ENCODE data around the gene ASCC1.

ASCC1 gene

DNA sequence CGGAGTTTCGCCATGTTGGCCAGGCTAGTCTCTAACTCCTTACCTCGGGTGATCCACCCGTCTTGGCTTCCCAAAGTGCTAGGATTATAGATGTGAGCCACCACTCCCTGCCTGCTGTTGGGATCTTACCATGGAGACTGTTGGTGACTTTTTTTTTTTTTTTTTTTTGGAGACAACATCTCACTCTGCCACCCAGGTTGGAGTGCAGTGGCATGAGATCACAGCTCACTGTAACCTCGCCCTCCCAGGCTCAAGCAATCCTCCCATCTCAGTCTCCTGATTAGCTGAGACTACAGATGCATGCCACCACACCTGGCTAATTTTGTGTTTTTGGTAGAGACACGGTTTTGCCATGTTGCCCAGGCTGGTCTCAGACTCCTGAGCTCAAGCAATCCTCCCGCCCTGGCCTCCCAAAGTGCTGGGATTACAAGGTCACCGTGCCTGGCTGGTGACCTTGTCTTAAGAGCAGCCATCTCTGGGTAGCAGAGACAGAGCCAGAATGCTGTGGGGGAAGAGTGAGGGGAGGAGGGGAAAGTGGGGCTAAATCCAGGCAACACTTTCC is 25.7 kb upstream of the ASCC1 start:
- no peak overlapping the region for H3K4me3 ChIP-seq (ENCODE audit: insufficient read depth, low read length, poor library complexity, severe bottlenecking)
- H4K20me1 ChIP-seq (ENCODE audit: low read depth, low read length): no peaks in the 10 kb centered on the region
- TF ChIP-seq, protein P1, sequence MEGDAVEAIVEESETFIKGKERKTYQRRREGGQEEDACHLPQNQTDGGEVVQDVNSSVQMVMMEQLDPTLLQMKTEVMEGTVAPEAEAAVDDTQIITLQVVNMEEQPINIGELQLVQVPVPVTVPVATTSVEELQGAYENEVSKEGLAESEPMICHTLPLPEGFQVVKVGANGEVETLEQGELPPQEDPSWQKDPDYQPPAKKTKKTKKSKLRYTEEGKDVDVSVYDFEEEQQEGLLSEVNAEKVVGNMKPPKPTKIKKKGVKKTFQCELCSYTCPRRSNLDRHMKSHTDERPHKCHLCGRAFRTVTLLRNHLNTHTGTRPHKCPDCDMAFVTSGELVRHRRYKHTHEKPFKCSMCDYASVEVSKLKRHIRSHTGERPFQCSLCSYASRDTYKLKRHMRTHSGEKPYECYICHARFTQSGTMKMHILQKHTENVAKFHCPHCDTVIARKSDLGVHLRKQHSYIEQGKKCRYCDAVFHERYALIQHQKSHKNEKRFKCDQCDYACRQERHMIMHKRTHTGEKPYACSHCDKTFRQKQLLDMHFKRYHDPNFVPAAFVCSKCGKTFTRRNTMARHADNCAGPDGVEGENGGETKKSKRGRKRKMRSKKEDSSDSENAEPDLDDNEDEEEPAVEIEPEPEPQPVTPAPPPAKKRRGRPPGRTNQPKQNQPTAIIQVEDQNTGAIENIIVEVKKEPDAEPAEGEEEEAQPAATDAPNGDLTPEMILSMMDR (IDR thresholded peaks at IDR 0.05; ENCODE audit: insufficient read depth, low read length, poor library complexity, severe bottlenecking): no peak
- H3F3A ChIP-seq (ENCODE audit: insufficient read depth): no peaks in the 10 kb centered on the region
- no peaks in the 10 kb centered on the region for H3K79me2 ChIP-seq (ENCODE audit: insufficient read depth, low read length)
- no peaks in the 10 kb centered on the region for H3K9me2 ChIP-seq (replicated peaks; ENCODE audit: insufficient read depth, low read length)
- no peak overlapping the region for H3K4me2 ChIP-seq (ENCODE audit: low read depth, low read length, poor library complexity, severe bottlenecking)
- no peaks in the 10 kb centered on the region for H3K27me3 ChIP-seq (ENCODE audit: low read length)
- H3K27ac ChIP-seq (ENCODE audit: low read depth, low read length): no peak overlapping the region
- no peaks in the 10 kb centered on the region for H3K9me3 ChIP-seq (ENCODE audit: insufficient read depth, low read length)
- H2AFZ ChIP-seq (ENCODE audit: low read depth, low read length, severe bottlenecking): no peak overlapping the region
- H3K36me3 ChIP-seq (ENCODE audit: low read length): no peaks in the 10 kb centered on the region
- no peak overlapping the region for H3K9ac ChIP-seq (ENCODE audit: low read length)

DNA sequence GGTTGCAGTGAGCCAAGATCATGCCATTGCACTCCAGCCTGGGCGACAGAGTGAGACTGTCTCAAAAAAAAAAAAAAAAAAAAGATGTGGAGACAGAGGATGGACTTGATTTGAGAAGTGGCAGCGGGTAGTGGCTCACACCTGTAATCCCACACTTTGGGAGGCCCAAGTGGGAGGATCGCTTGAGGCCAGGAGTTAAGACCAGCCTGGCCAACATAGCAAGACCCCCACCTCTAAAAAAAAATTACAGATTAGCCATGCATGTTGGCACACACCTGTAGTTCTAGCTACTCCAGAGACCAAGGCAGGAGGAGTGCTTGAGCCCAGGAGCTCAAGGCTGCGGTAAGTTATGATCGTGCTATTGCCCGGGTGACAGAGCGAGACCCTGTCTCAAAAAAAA is 24.3 kb upstream of the ASCC1 start:
- no peak for TF ChIP-seq EZH2phosphoT487 (conservative IDR thresholded peaks at IDR 0.05; ENCODE audit: low read length)
- TF ChIP-seq, protein P1 (IDR thresholded peaks at IDR 0.05; ENCODE audit: insufficient read depth, low read length, poor library complexity, severe bottlenecking): no peak
- Histone ChIP-seq H3K27me3 (ENCODE audit: low read length) (no peaks in the 10 kb centered on the region), H3K27ac (ENCODE audit: low read depth, low read length) (no peak overlapping the region), H3K9me2 (replicated peaks; ENCODE audit: insufficient read depth, low read length) (no peaks in the 10 kb centered on the region), H2AFZ (ENCODE audit: low read depth, low read length, severe bottlenecking) (no peak overlapping the region), H3K36me3 (ENCODE audit: low read length) (no peaks in the 10 kb centered on the region), H3K4me2 (ENCODE audit: low read depth, low read length, poor library complexity, severe bottlenecking) (no peak overlapping the region), H4K20me1 (ENCODE audit: low read depth, low read length) (no peaks in the 10 kb centered on the region), H3K9ac (ENCODE audit: low read length) (no peak overlapping the region), H3F3A (ENCODE audit: insufficient read depth) (no peaks in the 10 kb centered on the region), H3K79me2 (ENCODE audit: insufficient read depth, low read length) (no peaks in the 10 kb centered on the region), H3K9me3 (ENCODE audit: insufficient read depth, low read length) (no peaks in the 10 kb centered on the region), H3K4me3 (ENCODE audit: insufficient read depth, low read length, poor library complexity, severe bottlenecking) (no peak overlapping the region)

DNA sequence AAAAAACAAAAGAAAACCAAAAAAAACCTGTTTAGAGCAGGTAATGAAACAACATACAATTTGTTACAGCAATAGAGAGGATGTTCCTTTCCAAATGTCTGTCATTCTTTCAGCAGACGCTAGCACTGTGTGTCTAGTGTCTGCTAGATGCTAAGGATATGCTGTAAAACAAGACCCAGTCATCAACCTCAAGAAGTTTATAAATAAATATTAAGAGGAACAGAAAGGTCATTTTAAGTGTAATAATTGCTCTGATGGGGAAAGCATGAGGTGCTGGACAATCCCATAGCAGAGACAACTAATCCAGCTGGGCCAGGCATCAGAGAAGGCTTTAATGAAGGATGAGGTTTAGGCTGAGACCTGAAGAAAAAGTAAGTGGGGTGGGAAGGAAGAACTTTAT is 23.3 kb upstream of the ASCC1 start:
- H3K9me2 ChIP-seq (replicated peaks; ENCODE audit: insufficient read depth, low read length): no peaks in the 10 kb centered on the region
- no peaks in the 10 kb centered on the region for H3K36me3 ChIP-seq (ENCODE audit: low read length)
- no peak overlapping the region for H3K27ac ChIP-seq (ENCODE audit: low read depth, low read length)
- no peak overlapping the region for H2AFZ ChIP-seq (ENCODE audit: low read depth, low read length, severe bottlenecking)
- H3K4me2 ChIP-seq (ENCODE audit: low read depth, low read length, poor library complexity, severe bottlenecking): no peak overlapping the region
- no peak overlapping the region for H3K9ac ChIP-seq (ENCODE audit: low read length)
- no peaks in the 10 kb centered on the region for H3F3A ChIP-seq (ENCODE audit: insufficient read depth)
- H3K27me3 ChIP-seq (ENCODE audit: low read length): no peaks in the 10 kb centered on the region
- no peaks in the 10 kb centered on the region for H3K9me3 ChIP-seq (ENCODE audit: insufficient read depth, low read length)
- TF ChIP-seq, protein P1 (IDR thresholded peaks at IDR 0.05; ENCODE audit: insufficient read depth, low read length, poor library complexity, severe bottlenecking): no peak
- TF ChIP-seq EZH2phosphoT487 (conservative IDR thresholded peaks at IDR 0.05; ENCODE audit: low read length): no peak
- H3K79me2 ChIP-seq (ENCODE audit: insufficient read depth, low read length): no peaks in the 10 kb centered on the region
- H3K4me3 ChIP-seq (ENCODE audit: insufficient read depth, low read length, poor library complexity, severe bottlenecking): no peak overlapping the region
- no peaks in the 10 kb centered on the region for H4K20me1 ChIP-seq (ENCODE audit: low read depth, low read length)

All from SU-DHL-6 (cell line).